Astrocyte of the hippocampus (primary cell): ENCODE results near the gene EML1.

Experiments used
- DNase-seq: peaks from one replicate; pipeline ENCODE4 v3.0.0; 2011; ENCODE audit warnings: low read depth, low spot score

Gene EML1

DNA sequence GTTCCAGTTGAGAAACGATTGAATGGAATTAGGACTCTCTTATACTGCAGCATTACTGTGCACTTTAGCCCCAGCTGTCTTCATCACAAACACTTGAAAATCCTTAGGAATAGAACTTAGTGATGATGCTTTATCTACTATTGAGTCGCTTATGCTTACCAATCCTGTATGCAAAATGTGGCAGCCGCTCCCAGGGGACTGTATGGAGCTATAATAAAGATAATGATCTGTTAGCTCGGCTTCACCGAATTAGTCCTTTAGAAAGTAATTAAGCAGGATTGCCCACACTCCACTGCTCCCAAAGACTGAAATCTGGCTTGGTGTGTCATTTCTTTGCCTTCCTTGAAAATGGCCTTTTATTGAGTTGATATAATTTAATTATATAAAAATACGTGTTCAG, 10.6 kb downstream of the EML1 start:
- no peak for DNase-seq

DNA sequence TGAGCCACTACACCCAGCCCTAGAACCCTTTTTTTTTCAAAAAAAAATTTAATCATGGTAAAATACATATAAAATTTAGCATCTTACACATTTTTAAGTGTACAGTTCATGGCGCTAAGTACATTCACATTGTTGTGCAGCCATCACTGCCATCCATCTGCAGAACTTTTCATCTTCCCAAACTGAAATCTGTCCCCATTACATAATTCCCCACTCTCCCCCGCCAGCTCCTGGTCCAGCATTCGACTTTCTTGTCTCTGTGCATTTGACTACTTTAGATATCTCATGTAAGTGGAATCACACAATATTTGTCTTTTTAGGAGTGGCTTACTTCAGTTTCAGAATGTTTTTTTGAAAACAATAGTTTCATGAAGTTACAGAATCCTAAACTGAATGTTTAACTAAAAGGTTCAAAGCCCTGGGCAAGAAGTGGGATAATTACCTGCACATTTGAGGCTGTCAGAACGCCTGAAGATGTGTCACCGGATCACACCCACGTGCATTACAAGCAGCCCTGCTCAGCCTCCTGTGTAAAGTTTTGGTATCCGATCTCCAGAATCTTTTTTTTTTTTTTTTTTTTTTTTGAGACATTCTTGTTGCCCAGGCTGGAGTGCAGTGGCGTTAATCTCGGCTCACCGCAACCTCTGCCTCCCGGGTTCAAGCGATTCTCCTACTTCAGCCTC, 12.7 kb downstream of the EML1 start:
- DNase-seq, result no peak

DNA sequence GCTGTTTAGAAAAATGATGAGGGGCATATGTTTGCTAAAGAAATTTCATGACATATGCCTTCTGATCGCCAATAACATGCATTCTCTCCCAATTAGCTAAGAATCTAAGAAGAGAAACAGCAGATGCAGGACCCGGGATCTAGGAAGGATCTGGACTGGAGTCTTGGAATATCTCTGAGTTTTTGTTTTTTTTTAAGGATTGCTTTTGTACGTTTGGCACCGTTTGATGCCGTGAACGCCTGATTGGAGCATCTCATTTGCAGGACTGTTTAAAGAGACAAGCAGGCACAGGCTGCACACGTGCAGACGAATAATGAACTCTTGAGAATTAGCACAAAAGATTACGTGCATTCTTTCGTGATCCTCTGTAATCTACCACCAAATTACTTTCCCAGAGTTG, 13.6 kb downstream of the EML1 start:
- DNase-seq, result no peak

DNA sequence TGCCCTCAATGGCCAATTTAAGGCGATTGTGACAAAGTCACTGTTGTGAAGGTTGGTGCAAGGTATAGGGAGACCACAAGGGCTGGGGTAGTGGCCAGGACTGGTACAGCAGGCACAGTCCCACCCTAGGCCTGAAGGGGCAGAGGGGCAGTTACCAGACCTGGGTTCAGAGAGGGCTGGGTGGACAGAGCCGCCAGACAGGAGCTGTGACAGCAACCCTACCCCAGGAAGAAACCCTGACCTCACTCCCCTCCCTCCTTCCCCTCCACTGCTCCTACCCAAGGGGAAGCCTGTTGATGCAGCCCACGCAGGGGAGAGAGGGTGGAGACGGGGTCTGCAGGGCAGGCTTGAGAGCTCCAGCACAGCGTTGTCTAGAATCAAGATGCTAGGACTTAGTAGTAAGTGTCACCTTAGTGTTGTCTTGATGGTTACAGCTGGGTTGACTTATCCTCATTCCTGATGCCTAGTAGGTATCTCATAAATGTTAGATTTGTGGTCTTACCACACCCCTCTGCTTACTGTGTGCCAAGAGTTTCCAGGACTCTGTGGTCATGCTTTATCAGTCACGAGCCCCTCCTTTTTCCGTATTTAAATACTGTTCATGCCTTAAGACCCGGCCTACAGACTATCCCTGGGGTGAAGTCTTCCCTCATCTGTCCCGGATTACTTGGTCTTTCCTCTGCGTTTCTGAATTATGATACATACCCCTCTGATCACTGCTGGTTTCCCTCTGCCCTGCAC, 14.4 kb downstream of the EML1 start:
- peak; percentile 49 for DNase-seq

DNA sequence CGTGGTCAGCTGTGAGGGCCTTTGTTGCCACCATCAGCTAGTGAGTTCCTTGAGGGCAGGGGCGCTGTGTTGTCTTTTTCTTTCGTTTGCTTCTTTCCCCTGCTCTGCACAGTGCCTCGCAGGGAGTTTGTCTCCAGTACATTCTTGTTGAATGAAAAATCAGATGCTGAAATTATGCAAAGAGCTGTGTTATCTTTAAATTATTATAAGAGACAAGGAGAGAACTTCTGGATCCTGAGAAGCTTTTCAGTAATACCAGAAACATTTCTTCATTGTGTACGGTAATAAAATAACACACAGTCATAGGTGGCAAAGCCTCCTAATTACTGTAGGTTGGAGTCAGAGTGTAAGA, 14.9 kb downstream of the EML1 start:
- no peak for DNase-seq

- no peak for DNase-seq
Observed at GRCh38 chr14:99808515-99808914, 15.3 kb downstream of the EML1 start.

DNA sequence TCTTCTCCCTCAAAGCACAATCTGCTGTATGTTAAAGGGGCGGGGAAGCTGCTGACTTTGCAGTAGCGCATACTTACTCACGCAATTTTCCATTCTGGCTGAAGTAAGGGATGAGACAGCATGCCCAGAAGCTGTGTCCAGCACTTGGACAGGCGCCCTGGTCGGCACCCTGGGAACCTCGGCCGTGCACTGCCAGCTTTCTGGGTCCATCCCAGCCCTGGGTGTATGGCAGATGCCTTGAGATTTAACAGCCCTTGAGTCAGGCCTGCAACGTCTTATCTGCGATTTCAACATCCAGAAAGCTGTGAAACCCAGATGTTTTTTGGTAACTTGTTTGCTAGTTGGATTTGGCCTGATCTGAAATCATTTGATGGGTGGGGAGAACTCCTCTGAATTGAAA, 16.1 kb downstream of the EML1 start:
- no peak for DNase-seq

GRCh38 chr14:99809859-99810558, 16.8 kb downstream of the EML1 start:
- DNase-seq, result no peak

DNA sequence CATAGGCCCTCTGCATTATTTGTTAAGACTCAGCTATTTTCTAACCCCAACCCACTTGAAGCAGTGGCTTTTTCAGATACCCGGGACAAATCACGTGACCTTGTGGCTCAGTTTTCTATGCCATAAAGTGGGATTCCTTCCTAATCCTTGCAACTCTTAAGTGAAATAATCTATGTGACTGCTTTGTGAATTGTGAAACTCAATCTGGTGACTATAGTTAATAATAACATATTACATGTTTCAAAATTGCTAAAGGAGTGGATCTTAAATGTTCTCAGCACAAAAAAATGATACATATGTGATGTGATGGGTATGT, 17.3 kb downstream of the EML1 start:
- DNase-seq, result no peak

DNA sequence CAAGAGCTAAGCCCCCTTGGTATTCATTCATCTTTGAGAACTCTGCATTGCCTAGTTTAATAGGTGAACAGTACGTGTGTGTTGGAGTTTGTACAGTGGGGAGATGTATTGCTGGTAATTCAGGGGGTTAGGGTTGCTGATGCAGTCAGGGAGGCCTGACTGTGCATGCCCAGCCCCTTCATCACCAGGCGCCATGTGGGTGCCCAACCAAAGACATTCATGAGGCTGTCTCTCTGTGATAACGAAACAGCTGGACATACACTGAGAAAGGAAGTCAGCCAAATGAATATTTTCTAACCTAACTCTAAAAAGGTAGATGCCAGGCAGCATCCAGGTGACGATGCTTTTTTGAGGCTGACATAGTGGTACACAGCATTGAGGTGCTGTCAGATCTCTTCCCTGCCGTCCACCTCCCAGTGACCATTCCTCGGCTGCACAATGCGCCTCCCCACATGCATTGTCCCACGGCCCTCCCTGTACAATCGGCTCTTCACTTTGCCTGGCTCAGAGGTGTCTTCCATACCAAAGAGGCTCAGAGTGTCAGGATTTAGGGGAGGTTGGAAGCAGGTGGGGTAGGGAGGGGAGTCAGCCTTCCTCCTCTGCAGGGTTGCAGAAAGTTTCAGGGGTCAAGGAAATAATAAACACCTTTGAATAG, 19.0 kb downstream of the EML1 start:
- DNase-seq, result no peak

DNA sequence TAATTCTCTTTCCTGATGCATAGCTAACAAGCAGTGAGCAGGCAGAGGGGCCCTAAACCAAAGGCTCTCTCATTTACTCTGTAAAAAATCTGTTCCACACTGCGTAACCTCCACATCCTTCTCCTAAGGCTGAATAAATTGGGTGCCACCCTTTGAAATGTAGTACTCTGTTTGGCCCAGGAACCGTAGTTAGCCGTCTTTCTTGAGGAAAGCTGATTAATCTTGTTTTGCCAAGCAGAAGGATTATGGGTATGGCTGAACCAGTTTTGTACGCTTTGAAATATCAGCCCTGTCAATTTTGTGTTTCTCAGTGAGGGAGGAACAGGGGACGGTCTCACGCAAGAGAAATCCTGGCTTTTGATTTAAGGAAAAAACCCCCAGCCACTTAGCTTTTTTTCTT, 19.7 kb downstream of the EML1 start:
- DNase-seq, result no peak

DNA sequence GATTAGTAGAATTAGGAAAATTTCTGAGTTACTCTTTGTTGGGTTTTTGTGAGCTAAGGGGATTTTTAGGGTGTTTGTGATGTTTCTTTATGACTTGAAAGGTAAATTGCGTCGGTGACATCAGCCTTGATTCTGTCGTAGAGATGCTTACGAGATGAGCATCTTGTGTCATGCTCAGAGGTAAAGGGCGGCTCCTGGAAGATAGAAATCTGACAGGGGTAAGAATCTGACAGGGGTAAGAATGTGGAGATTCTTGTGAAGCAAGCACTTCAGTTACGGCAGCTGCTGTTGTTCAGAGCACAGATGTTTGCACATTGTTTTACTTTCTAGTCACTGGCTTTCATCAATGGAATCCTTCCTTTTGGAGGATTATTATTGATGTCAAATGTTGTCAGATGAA, 22.5 kb downstream of the EML1 start:
- DNase-seq, result no peak

DNA sequence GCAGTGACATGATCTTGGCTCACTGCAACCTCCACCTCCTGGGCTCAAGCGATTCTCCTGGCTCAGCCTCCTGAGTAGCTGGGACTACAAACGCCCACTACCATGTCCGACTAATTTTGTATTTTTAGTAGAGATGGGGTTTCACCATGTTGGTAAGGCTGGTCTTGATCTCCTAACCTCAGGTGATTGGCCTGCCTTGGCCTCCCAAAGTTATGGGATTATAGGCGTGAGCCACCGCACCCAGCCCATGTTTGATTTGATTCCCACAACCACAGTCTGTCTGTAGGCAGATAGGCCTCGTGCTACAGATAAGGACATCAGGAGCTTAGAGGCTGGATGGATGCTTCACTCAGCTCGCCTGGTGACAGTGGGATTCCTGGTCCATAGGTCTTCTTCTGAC, 23.0 kb downstream of the EML1 start:
- DNase-seq, result no peak

DNA sequence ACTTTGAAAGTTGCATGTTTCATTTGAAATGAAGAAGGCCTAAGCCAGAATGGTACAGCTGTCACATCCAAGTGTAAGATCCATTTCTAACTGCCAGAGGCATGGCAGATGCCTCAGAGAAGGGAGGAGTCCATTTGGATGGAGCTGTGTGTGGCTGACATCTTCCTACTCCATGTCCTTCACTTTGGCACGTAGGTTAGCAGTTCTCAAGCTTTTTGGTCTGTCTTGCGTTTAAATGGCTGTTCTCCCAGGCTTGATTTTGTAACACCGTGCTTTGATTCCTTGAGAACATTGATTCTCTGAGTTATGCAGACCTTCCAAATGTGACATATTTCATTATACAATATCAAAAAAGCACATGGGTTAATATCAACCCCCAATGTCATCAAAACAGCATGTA, 23.4 kb downstream of the EML1 start:
- DNase-seq, result no peak

GRCh38 chr14:99817331-99817730, 24.1 kb downstream of the EML1 start:
- no peak for DNase-seq

- DNase-seq, result no peak
Observed at GRCh38 chr14:99818503-99819036, 25.4 kb downstream of the EML1 start.

GRCh38 chr14:99819514-99819913, 26.3 kb downstream of the EML1 start:
- DNase-seq, result no peak

DNA sequence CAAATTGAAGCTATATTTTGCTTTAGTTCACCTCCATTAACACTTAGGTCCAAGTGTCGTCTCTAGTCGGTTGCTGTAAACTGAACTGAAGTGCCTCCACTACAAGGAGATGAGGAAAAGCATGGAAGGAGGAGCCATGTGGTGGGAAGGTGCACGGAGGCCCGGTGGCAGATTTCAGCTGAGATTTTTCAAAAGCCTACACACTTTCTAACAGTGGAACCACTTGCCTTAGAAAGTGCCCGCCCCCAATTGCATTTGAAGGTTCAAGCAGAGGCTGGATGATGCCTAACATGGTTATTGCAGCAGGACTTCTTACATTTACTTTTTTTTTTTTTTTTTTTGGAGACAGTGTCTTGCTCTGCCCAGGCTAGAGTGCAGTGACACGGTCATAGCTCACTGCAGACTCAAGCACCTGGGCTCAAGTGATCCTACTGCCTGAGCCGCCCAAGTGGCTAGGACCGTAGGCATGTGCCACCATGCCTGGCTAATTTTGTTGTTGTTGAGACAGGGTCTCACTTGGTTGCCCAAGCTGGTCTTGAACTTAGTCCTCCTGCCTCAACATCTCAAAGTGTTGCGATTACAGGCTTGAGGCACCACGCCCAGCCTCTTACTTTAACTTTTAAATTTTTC, 27.6 kb downstream of the EML1 start:
- DNase-seq, result no peak

DNA sequence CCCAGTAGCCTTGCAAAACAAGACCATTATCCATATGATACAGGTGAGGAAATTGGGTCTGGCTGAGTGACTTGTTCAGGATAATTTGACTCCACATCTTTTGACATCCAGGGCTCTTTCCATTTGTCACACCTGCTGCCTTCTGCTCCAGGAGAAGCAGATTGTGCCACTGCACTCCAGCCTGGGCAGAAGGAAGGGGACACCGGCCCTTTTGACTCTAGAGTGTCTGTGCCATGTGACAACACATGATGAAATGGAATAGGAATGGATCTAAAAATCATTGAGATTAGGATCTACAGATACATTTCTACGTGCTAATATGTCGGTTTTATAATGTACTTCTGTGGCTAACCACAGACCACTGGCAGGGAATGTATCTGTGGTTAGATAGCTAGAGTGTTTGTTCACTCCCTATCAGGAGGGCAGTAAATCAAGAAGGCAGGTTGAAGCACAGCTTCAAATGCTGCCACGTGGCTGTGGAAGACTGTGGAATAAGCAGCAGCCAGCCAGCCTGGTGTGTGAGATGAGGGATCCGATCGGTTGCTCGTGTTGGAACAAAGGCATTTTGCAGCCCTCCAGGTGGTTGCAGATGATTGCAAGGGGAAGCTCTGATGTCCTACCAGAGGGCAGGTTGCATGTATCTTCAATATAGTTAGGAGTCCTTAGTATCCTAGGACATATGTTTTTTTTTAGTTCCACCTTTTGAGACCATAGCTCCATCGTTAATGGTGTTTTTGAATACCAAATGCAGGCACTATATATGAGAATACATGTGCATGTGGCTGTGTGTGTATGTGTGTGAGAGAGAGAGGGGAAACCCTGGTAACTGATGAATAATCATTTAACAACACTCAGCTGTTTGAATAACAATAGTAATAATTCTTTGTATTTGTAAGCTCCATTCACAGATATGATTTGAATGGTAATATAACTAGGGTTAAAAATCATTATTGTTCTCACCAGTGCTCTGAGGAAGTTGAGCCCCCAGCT, 28.6 kb downstream of the EML1 start:
- peak; percentile 88 for DNase-seq

GRCh38 chr14:99822800-99823455, 29.7 kb downstream of the EML1 start:
- no peak for DNase-seq
